Right lobe of liver (tissue), 5 donors: ENCODE data around the gene GABRQ. TPM values are rescaled to one million over a fixed set of nuclear protein-coding genes. Genes with fewer than 3 reads are reported as not detected.

Experiments
- total RNA-seq, 6 experiments: library from RNA; depleted of rRNA in 2 of 6; stranded (reverse); fragments of >200 nt in 2 of 6; fragmentation: NEBNext Ultra II Directional in 3 of 6; extraction: Animal tissue kit (Norgen Biotek cat#: 25700) in 3 of 6; gene quantifications; one replicate each; pipeline versions ENCODE4 v1.1.0 to v1.2.4, GENCODE V29; 2016 to 2023
- donor health status: DM: no; HTN: no; CAD: no.
- donor health status: DM: no; HTN: no; CAD: no.
- donor health status: DM: no; HTN: yes; CAD: no.
- donor health status: DM: no; HTN: yes; CAD: no.

GABRQ gene
- total RNA-seq, 6 experiments from 2014 or later = not detected

Other genes with a start within 250 kb of the GABRQ start
- not detected for gene GABRA3, start 186.6 kb upstream of the GABRQ start, total RNA-seq
- not detected for gene MAGEA3, start 60.9 kb downstream of the GABRQ start, total RNA-seq
- gene CSAG2, start 71.4 kb downstream of the GABRQ start, total RNA-seq = not detected
- gene MAGEA2B, start 76.7 kb downstream of the GABRQ start, total RNA-seq = not detected
- not detected for gene CSAG1, start 95.8 kb downstream of the GABRQ start, total RNA-seq
- not detected for gene MAGEA12, start 95.9 kb downstream of the GABRQ start, total RNA-seq
- not detected for gene MAGEA2, start 115.9 kb downstream of the GABRQ start, total RNA-seq
- not detected for gene CSAG3, start 121.3 kb downstream of the GABRQ start, total RNA-seq
- not detected for gene MAGEA6, start 131.8 kb downstream of the GABRQ start, total RNA-seq
- gene CETN2, start 192.9 kb downstream of the GABRQ start, total RNA-seq = 10 to 100 TPM in 5 of 6 experiments, 1 to 10 TPM in 1; 8.4 to 11.4 (median 10.9) TPM
- gene NSDHL, start 193.2 kb downstream of the GABRQ start, total RNA-seq = 10 to 100 TPM; 16.1 to 38.2 (median 20.9) TPM